Measurements from ENCODE around the gene CELF2.

The CELF2 gene

DNA sequence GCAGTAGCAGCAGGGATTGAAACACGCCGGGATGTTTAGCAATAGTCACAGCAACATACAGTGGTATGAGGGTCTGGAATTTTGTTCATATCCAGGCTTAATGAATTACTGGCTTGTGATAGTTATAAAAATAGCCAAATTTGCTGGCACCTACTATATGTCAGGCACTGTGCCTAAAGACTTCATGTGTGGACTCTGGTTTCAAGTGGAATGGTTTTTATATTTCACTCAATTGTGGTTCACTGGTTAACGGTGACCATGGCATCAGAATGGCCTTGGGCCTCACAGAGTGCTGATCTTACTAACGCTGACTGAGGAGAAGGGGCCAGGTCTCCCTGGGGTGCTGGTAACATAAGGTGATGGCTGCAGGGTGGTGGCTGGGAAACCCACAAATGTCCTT is 55.7 kb downstream of the CELF2 start:
- no peaks in the 10 kb centered on the region for H3K9me3 ChIP-seq (ENCODE audit: insufficient read depth, low read depth, low read length)
- H3K4me3 ChIP-seq (ENCODE audit: low read length): no peak overlapping the region
- no peaks in the 10 kb centered on the region for H3K36me3 ChIP-seq (ENCODE audit: insufficient read depth, low read depth, low read length)
- H3K4me1 ChIP-seq (ENCODE audit: insufficient read depth, low read length): peaks cover 23% of the 10 kb centered on the region
- no peak overlapping the region for H3K9ac ChIP-seq (ENCODE audit: low read depth, low read length)
- no peaks in the 10 kb centered on the region for H3K27me3 ChIP-seq (ENCODE audit: insufficient read depth, low read length)
- no peak overlapping the region for H3K27ac ChIP-seq (ENCODE audit: low read length)

GRCh38 chr10:11074536-11075267 is 57.0 kb downstream of the CELF2 start:
- Histone ChIP-seq H3K4me1 (ENCODE audit: insufficient read depth, low read length) (peaks cover 23% of the 10 kb centered on the region), H3K4me3 (ENCODE audit: low read length) (no peak overlapping the region), H3K27ac (ENCODE audit: low read length) (no peak overlapping the region), H3K9me3 (ENCODE audit: insufficient read depth, low read depth, low read length) (no peaks in the 10 kb centered on the region), H3K36me3 (ENCODE audit: insufficient read depth, low read depth, low read length) (no peaks in the 10 kb centered on the region), H3K9ac (ENCODE audit: low read depth, low read length) (no peak overlapping the region), H3K27me3 (ENCODE audit: insufficient read depth, low read length) (no peaks in the 10 kb centered on the region)

DNA sequence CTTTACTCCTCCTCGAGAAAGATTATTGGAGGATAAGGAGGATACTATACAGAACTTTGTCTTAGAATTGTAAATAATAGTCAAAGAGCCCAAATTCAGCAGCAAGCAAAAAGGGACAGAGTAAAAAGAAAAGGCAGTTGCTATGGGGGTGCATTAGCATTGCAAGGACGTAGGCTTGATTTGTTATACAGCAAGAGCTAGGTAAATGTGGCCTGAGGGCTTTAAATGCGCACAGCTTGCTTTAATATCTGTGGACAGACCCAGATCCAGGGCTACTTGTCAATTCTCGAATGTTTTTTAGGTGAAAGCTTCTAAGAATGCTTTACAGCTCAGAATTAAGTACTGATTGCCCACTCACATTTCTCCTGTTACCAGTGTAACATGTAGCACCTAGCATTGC is 58.5 kb downstream of the CELF2 start:
- H3K27me3 ChIP-seq (ENCODE audit: insufficient read depth, low read length): no peaks in the 10 kb centered on the region
- H3K9me3 ChIP-seq (ENCODE audit: insufficient read depth, low read depth, low read length): no peaks in the 10 kb centered on the region
- no peak overlapping the region for H3K27ac ChIP-seq (ENCODE audit: low read length)
- no peaks in the 10 kb centered on the region for H3K36me3 ChIP-seq (ENCODE audit: insufficient read depth, low read depth, low read length)
- H3K4me3 ChIP-seq (ENCODE audit: low read length): no peak overlapping the region
- peaks cover 23% of the 10 kb centered on the region for H3K4me1 ChIP-seq (ENCODE audit: insufficient read depth, low read length)
- no peak overlapping the region for H3K9ac ChIP-seq (ENCODE audit: low read depth, low read length)

GRCh38 chr10:11080564-11080984 is 62.9 kb downstream of the CELF2 start:
- Histone ChIP-seq H3K36me3 (ENCODE audit: insufficient read depth, low read depth, low read length) (no peaks in the 10 kb centered on the region), H3K4me3 (ENCODE audit: low read length) (no peak overlapping the region), H3K27me3 (ENCODE audit: insufficient read depth, low read length) (no peaks in the 10 kb centered on the region), H3K9me3 (ENCODE audit: insufficient read depth, low read depth, low read length) (no peaks in the 10 kb centered on the region), H3K27ac (ENCODE audit: low read length) (no peak overlapping the region), H3K9ac (ENCODE audit: low read depth, low read length) (no peak overlapping the region), H3K4me1 (ENCODE audit: insufficient read depth, low read length) (peaks cover 10% of the 10 kb centered on the region)

DNA sequence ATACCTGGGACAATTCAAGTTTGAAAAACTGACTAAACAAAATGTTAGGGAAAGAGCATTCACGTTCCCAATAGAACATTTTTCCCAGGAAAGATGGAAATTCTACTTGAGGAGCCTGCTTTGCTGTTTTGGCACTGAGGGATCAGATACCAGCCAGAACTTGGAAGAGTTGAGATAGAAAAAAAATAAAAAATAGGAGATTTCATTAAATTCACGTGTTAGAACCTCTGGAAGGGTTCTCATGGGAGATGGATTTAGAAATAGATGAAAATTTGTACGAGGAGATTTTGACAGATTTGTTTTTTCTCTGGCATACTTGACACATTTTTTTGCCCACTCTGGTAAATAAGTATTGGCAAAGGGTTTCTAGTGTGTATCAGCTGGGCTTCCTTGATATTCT is 63.7 kb downstream of the CELF2 start:
- Histone ChIP-seq H3K9ac (ENCODE audit: low read depth, low read length) (no peak overlapping the region), H3K36me3 (ENCODE audit: insufficient read depth, low read depth, low read length) (no peaks in the 10 kb centered on the region), H3K27ac (ENCODE audit: low read length) (no peak overlapping the region), H3K27me3 (ENCODE audit: insufficient read depth, low read length) (no peaks in the 10 kb centered on the region), H3K4me3 (ENCODE audit: low read length) (no peak overlapping the region), H3K4me1 (ENCODE audit: insufficient read depth, low read length) (peaks cover 8% of the 10 kb centered on the region), H3K9me3 (ENCODE audit: insufficient read depth, low read depth, low read length) (no peaks in the 10 kb centered on the region)

- H3K9me3 ChIP-seq (ENCODE audit: insufficient read depth, low read depth, low read length): no peaks in the 10 kb centered on the region
- H3K27me3 ChIP-seq (ENCODE audit: insufficient read depth, low read length): no peaks in the 10 kb centered on the region
- H3K27ac ChIP-seq (ENCODE audit: low read length): no peak overlapping the region
- H3K36me3 ChIP-seq (ENCODE audit: insufficient read depth, low read depth, low read length): no peaks in the 10 kb centered on the region
- no peak overlapping the region for H3K9ac ChIP-seq (ENCODE audit: low read depth, low read length)
- no peak overlapping the region for H3K4me3 ChIP-seq (ENCODE audit: low read length)
- H3K4me1 ChIP-seq (ENCODE audit: insufficient read depth, low read length): peaks cover 2% of the 10 kb centered on the region; the same call in 1 of the 2 replicates
These were observed 64.9 kb downstream of the CELF2 start for GRCh38 chr10:11082526-11082925.

DNA sequence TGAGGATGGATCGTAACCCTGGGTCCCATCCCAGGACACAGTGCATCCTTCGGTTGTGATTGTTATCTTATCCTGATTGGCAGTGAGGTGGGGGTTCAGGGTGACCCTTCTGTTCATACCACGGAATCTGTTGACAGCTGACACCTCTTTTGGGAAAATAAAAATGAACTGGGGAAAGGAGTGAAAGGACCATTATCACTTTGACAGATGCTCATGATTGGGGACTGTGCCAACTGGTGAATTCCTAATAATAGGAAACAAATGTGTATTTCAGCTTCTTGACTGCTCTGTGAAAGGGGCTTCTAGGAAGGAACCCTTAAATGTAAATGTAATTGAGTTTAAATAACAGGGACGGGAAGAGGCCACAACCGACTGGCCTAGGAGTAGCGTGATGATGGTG is 65.4 kb downstream of the CELF2 start:
- Histone ChIP-seq H3K27me3 (ENCODE audit: insufficient read depth, low read length) (no peaks in the 10 kb centered on the region), H3K36me3 (ENCODE audit: insufficient read depth, low read depth, low read length) (no peaks in the 10 kb centered on the region), H3K27ac (ENCODE audit: low read length) (no peak overlapping the region), H3K4me1 (ENCODE audit: insufficient read depth, low read length) (no peaks in the 10 kb centered on the region), H3K9me3 (ENCODE audit: insufficient read depth, low read depth, low read length) (no peaks in the 10 kb centered on the region), H3K4me3 (ENCODE audit: low read length) (no peak overlapping the region), H3K9ac (ENCODE audit: low read depth, low read length) (no peak overlapping the region)

DNA sequence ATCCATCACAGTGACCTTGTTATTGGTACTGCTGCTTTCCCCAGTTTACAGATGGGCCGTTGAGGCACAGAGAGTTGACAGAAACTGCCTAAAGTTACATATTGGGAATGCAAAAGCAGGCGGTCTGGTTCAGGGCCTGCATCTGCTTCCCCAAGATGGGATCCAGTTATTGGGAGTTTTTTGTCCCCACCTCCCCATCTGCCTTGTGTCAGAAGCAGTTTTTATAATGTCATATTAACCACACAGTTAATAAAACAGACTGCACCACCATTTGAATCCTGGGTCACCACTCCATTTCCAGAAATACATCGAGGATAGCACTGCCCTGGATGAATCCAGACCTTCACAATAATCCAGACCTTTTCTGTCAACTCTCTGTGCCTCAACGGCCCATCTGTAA is 67.9 kb downstream of the CELF2 start:
- no peaks in the 10 kb centered on the region for H3K4me1 ChIP-seq (ENCODE audit: insufficient read depth, low read length)
- H3K9ac ChIP-seq (ENCODE audit: low read depth, low read length): no peak overlapping the region
- H3K9me3 ChIP-seq (ENCODE audit: insufficient read depth, low read depth, low read length): no peaks in the 10 kb centered on the region
- H3K4me3 ChIP-seq (ENCODE audit: low read length): no peak overlapping the region
- no peak overlapping the region for H3K27ac ChIP-seq (ENCODE audit: low read length)
- no peaks in the 10 kb centered on the region for H3K36me3 ChIP-seq (ENCODE audit: insufficient read depth, low read depth, low read length)
- H3K27me3 ChIP-seq (ENCODE audit: insufficient read depth, low read length): no peaks in the 10 kb centered on the region

DNA sequence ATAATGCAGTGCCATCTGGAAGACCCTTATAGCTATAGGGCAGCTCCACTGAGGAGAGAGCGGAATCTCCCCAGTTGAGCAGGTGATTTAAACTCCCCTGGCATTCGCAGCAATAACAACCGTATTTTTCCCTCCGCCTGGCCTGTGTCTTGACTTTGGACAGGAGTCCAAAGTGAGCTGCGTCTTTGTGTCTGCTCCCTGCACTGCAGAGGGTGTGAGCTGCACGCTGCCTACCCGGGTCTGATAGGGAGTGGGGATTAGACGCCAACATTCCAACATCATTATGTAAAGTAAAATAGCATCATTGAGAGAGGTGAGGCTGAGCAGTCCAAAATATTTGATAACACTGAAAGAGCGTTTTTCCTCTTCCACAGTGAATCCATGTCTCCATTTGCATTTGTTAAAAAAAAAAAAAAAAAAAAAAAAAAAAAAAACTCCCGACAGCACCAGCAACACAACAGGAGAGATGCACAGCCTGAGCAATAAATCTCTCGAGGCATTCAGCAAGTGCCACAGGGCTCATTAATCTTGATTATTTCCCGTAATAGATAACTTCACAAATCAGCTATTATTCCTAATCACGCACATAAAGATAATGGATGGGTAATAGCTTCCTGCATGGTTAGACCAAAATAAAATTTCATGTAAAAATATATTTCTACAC is 68.6 kb downstream of the CELF2 start:
- no peaks in the 10 kb centered on the region for H3K27me3 ChIP-seq (ENCODE audit: insufficient read depth, low read length)
- no peaks in the 10 kb centered on the region for H3K36me3 ChIP-seq (ENCODE audit: insufficient read depth, low read depth, low read length)
- no peak overlapping the region for H3K9ac ChIP-seq (ENCODE audit: low read depth, low read length)
- no peak overlapping the region for H3K4me3 ChIP-seq (ENCODE audit: low read length)
- H3K27ac ChIP-seq (ENCODE audit: low read length): no peak overlapping the region
- no peaks in the 10 kb centered on the region for H3K4me1 ChIP-seq (ENCODE audit: insufficient read depth, low read length)
- no peaks in the 10 kb centered on the region for H3K9me3 ChIP-seq (ENCODE audit: insufficient read depth, low read depth, low read length)

GRCh38 chr10:11087372-11087771 is 69.7 kb downstream of the CELF2 start:
- no peaks in the 10 kb centered on the region for H3K4me1 ChIP-seq (ENCODE audit: insufficient read depth, low read length)
- no peak overlapping the region for H3K4me3 ChIP-seq (ENCODE audit: low read length)
- no peaks in the 10 kb centered on the region for H3K36me3 ChIP-seq (ENCODE audit: insufficient read depth, low read depth, low read length)
- H3K9ac ChIP-seq (ENCODE audit: low read depth, low read length): no peak overlapping the region
- no peaks in the 10 kb centered on the region for H3K27me3 ChIP-seq (ENCODE audit: insufficient read depth, low read length)
- no peak overlapping the region for H3K27ac ChIP-seq (ENCODE audit: low read length)
- H3K9me3 ChIP-seq (ENCODE audit: insufficient read depth, low read depth, low read length): no peaks in the 10 kb centered on the region

GRCh38 chr10:11088709-11089108 is 71.0 kb downstream of the CELF2 start:
- Histone ChIP-seq H3K4me3 (ENCODE audit: low read length) (no peak overlapping the region), H3K9me3 (ENCODE audit: insufficient read depth, low read depth, low read length) (no peaks in the 10 kb centered on the region), H3K36me3 (ENCODE audit: insufficient read depth, low read depth, low read length) (no peaks in the 10 kb centered on the region), H3K4me1 (ENCODE audit: insufficient read depth, low read length) (peaks cover 1% of the 10 kb centered on the region; the same call in 1 of the 2 replicates), H3K27me3 (ENCODE audit: insufficient read depth, low read length) (no peaks in the 10 kb centered on the region), H3K27ac (ENCODE audit: low read length) (no peak overlapping the region), H3K9ac (ENCODE audit: low read depth, low read length) (no peak overlapping the region)

DNA sequence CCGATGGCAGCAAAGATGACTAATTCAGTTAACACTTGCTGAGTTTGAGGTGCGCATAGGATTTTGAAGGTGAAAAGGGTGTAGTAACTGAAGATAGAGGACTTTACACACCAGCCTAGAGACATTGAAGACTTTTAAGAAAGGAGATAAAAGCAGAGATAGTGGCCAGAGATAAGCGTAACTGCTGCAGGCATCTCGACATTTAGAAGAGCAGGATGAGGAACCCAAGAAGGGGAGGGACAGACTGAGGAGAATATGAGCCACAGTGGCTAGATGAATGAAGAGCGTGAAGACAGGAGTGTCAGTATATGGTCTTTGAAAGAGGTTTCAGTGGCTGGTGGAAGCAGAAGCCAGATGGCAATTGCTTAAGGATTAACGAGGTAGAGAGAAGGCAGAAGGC is 71.6 kb downstream of the CELF2 start:
- Histone ChIP-seq H3K27ac (ENCODE audit: low read length) (no peak overlapping the region), H3K4me1 (ENCODE audit: insufficient read depth, low read length) (peaks cover 7% of the 10 kb centered on the region; the same call in 1 of the 2 replicates), H3K36me3 (ENCODE audit: insufficient read depth, low read depth, low read length) (no peaks in the 10 kb centered on the region), H3K4me3 (ENCODE audit: low read length) (no peak overlapping the region), H3K9me3 (ENCODE audit: insufficient read depth, low read depth, low read length) (no peaks in the 10 kb centered on the region), H3K27me3 (ENCODE audit: insufficient read depth, low read length) (no peaks in the 10 kb centered on the region), H3K9ac (ENCODE audit: low read depth, low read length) (no peak overlapping the region)
